Common myeloid progenitor, CD34-positive (primary cell): ENCODE results near the gene PRKCE.

Source experiments
- CTCF ChIA-PET: fragments of 350-600 bp; sonication (Branson Sonifier 250); formaldehyde crosslinking; loops from one replicate; lab custom pipeline; 2021; ENCODE audit warnings: antibody characterized with exemption; lab: Charles Lee
- POLR2A ChIA-PET: fragments of 350-600 bp; sonication (Branson Sonifier 250); formaldehyde crosslinking; loops from one replicate; lab custom pipeline; 2021; ENCODE audit warnings: antibody characterized with exemption; lab: Charles Lee
- DNase-seq, 3 donors: peaks; one replicate each; pipeline versions ENCODE4 v3.0.0 to v3.0.0-alpha.2; 2013
- H3K27ac ChIP-seq, 2 experiments: 1 replicate in 1 of 2; 2 replicates in 1 of 2; pipeline ENCODE4 v1.7.0; 2013; ENCODE audit warnings: inconsistent platforms in 2 of 2, low read length in 2 of 2, mild to moderate bottlenecking in 2 of 2, low read depth in 1 of 2, moderate library complexity in 1 of 2; ENCODE audit not compliant: severe bottlenecking in 2 of 2, insufficient read depth in 1 of 2, poor library complexity in 1 of 2
- H3K27me3 ChIP-seq, 5 experiments: replicated peaks in 2 of 5; 1 replicate in 3 of 5; 2 replicates in 2 of 5; pipeline versions ENCODE4 v1.6.1 to v1.7.0; 2013; ENCODE audit warnings: low read length in 4 of 5, mild to moderate bottlenecking in 2 of 5, moderate library complexity in 2 of 5, inconsistent platforms in 1 of 5; ENCODE audit not compliant: insufficient read depth in 5 of 5, control insufficient read depth in 4 of 5
- H3K36me3 ChIP-seq, 4 experiments: 1 replicate in 2 of 4; 2 replicates in 2 of 4; pipeline versions ENCODE4 v1.6.1 to v1.7.0; 2013; ENCODE audit warnings: low read length in 3 of 4, control low read depth in 1 of 4, mild to moderate bottlenecking in 1 of 4; ENCODE audit not compliant: control insufficient read depth in 4 of 4, insufficient read depth in 4 of 4
- H3K4me1 ChIP-seq, 4 experiments: 1 replicate in 3 of 4; 2 replicates in 1 of 4; pipeline versions ENCODE4 v1.6.1 to v1.7.1; 2013; ENCODE audit warnings: low read length in 3 of 4, mild to moderate bottlenecking in 3 of 4, control low read depth in 1 of 4, inconsistent platforms in 1 of 4, moderate library complexity in 1 of 4; ENCODE audit not compliant: control insufficient read depth in 4 of 4, insufficient read depth in 4 of 4; ENCODE audit errors: control extremely low read depth in 1 of 4
- H3K4me3 ChIP-seq, 7 experiments: 1 replicate in 4 of 7; 2 replicates in 3 of 7; pipeline versions ENCODE4 v1.5.1 to v1.7.0; 2013; ENCODE audit warnings: mild to moderate bottlenecking in 7 of 7, low read length in 6 of 7, moderate library complexity in 6 of 7, inconsistent platforms in 2 of 7, low read depth in 2 of 7, control low read depth in 1 of 7; ENCODE audit not compliant: insufficient read depth in 4 of 7, control insufficient read depth in 1 of 7; ENCODE audit errors: extremely low read depth in 1 of 7
- H3K9me3 ChIP-seq, 5 experiments: 1 replicate in 4 of 5; 2 replicates in 1 of 5; pipeline versions ENCODE4 v1.6.1 to v1.7.1; 2013; ENCODE audit warnings: low read length in 4 of 5, mild to moderate bottlenecking in 2 of 5, inconsistent platforms in 1 of 5, low read depth in 1 of 5, moderate library complexity in 1 of 5; ENCODE audit not compliant: control insufficient read depth in 4 of 5, insufficient read depth in 2 of 5; ENCODE audit errors: control extremely low read depth in 1 of 5
- WGBS: methylation state at CpG from one replicate; pipeline ENCODE4 v1.1.5; 2013; ENCODE audit not compliant: insufficient coverage; 5-methylcytosine and 5-hydroxymethylcytosine counted together

Gene PRKCE

DNA sequence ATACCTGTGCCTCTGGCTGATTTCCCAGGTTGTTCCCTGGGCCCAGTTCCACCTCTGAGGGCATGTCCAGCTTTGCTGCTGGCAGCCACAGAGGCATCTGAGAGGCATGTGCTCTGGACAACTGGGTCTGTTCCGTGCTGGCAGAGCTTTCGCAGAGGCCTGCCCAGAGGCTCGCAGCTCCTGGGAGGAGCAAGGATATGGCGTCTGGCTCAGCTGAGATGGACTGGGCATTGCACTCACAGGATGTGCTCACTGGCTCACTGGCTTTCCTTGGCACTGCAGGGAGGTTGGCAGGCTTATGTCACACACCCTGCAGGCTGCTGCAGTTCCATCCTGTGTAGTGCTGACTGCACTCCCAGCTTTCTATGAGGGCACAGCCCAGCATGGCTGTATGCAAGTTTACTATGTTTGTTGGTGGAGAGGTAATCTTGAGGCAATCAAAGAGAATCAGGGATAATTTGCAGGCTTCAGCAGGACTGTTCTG is 172.3 kb downstream of the PRKCE start:
- ChIA-PET POLR2A (no interaction called here), CTCF (interaction anchor here (1.1 to 1.5 kb wide), 2 partner anchors 9 to 114 kb away, joined by 3 read pairs; no protein-coding TSS in a partner anchor)
- no peaks in the 10 kb centered on the region for H3K9me3 ChIP-seq
- no peak for DNase-seq
- H3K4me1 ChIP-seq, result peaks cover 2 to 31% (median 16%) of the 10 kb centered on the region in 4 experiments
- no peak overlapping the region for H3K4me3 ChIP-seq
- H3K27ac ChIP-seq, result no peak overlapping the region
- 98% methylated on average over 4 of the region's 4 CpGs for WGBS
- H3K27me3 ChIP-seq, result no peaks in the 10 kb centered on the region
- H3K36me3 ChIP-seq, result no peaks in the 10 kb centered on the region

DNA sequence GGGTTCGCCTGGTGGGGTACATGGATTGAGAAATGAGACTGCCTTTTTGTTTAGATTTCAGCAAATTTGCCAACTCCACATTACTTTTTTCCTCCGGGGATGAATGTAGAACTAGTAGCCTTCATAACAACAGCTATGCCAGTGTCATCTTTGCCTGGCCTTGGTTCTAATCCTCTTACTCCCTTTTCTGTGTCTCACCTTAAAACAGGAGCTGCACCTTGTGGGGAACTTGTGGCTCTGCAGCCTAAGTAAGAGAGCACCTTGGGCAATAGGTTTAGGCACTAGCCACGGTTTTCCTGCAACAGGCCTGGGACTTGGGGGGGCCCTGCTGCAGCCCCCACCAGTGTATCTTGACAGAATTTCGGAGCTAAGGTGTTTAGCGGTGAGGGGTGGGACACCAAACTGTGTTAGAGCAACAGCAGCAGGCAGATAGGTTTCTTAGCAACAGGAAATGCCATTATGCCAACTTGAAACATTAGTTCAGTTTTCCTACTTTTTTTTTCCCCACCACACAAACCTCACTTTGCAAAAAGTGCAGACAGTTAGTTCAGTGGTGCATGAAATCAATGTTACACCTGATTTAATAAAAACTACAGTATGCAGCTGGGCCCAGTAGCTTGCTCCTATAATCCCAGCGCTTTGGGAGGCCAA is 173.7 kb downstream of the PRKCE start:
- ChIA-PET POLR2A (interaction anchor here (0.6 kb wide), 1 partner anchor 22 kb away, joined by 3 read pairs; no protein-coding TSS in a partner anchor), CTCF (interaction anchor here (1.0 to 1.5 kb wide), 4 partner anchors 8 to 186 kb away, joined by 3 to 4 read pairs (median 3); no protein-coding TSS in a partner anchor)
- Histone ChIP-seq H3K9me3 (peaks cover 0 to 5% (median 0%) of the 10 kb centered on the region in 5 experiments), H3K27ac (no peak overlapping the region), H3K4me3 (no peak overlapping the region), H3K4me1 (peaks cover 2 to 31% (median 16%) of the 10 kb centered on the region in 4 experiments), H3K36me3 (no peaks in the 10 kb centered on the region), H3K27me3 (no peaks in the 10 kb centered on the region)
- DNase-seq, result peak in 2 of 3 donors; percentile 23 to 50
- WGBS, result 48% methylated on average over 4 of the region's 6 CpGs

DNA sequence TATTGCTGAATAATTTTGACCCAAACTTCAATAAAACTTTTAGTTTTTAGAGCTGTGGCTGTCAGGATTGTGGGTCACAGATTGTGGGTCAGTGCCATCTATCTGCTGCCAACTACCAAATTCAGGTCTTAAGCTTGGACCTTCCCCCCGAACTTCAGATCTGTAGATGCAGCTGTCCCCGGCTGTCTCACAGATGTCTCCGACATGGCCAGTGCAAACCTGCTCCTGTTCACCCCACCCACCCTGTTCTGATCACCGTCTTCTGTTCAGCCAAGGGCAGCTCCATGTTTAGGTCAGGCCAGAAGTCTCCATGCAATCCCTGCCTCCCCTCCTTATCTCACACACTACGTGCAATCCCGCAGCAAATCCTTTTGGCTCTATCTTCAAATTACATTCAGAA is 175.0 kb downstream of the PRKCE start:
- H3K27ac ChIP-seq, result no peak overlapping the region
- no peaks in the 10 kb centered on the region for H3K27me3 ChIP-seq
- CTCF ChIA-PET, result interaction anchor here (0.7 to 1.5 kb wide), 2 partner anchors 21 to 62 kb away, joined by 3 read pairs; no protein-coding TSS in a partner anchor
- H3K9me3 ChIP-seq, result peaks cover 0 to 14% (median 3%) of the 10 kb centered on the region in 5 experiments
- POLR2A ChIA-PET, result no interaction called here
- H3K36me3 ChIP-seq, result no peaks in the 10 kb centered on the region
- 100% methylated on average over 6 of the region's 6 CpGs for WGBS
- peaks cover 2 to 28% (median 16%) of the 10 kb centered on the region in 4 experiments for H3K4me1 ChIP-seq
- H3K4me3 ChIP-seq, result no peak overlapping the region
- no peak for DNase-seq

DNA sequence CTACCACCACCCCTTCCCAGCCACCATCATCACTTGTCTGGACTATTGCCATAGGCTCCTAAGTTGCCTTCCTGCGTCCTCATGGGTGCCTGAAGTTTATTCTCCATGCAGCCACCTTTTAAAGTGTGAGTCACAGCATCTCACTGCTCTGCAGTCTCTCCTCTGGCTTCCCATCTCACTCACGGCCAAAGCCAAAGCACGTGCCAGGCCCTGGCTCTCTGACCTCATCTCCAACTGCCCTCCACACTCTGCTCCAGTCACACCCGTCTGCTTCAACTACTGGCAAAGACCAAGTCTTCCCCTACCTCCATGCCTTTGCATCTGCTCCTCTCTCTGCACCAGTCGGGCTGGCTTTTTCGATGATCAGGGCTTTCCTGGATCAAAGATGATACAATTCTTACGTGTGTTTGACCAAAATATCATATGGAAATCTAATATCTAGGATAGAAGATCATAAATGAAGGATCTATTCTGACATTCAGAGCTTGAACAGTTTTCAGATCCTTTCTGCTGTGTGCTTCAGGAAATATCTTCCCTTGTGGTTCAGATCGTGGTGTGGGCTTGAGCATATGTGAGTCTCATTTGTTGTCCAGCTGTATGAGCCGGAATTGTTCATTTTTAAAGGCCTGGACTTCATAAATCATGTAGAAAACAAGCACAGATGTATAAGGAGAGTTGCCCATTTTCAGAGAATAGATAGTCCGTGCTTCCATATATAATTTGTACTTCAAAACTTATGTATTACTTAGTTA is 175.6 kb downstream of the PRKCE start:
- 66% methylated on average over 4 of the region's 10 CpGs for WGBS
- ChIA-PET POLR2A (no interaction called here), CTCF (interaction anchor here (1.5 to 1.6 kb wide), 2 partner anchors 21 to 24 kb away, joined by 3 to 4 read pairs; no protein-coding TSS in a partner anchor)
- no peak overlapping the region for H3K27ac ChIP-seq
- H3K4me1 ChIP-seq, result peaks cover 2 to 24% (median 16%) of the 10 kb centered on the region in 4 experiments
- no peak overlapping the region for H3K4me3 ChIP-seq
- H3K9me3 ChIP-seq, result peaks cover 0 to 14% (median 3%) of the 10 kb centered on the region in 5 experiments
- H3K36me3 ChIP-seq, result no peaks in the 10 kb centered on the region
- DNase-seq, result peak in 1 of 3 donors; percentile 46
- no peaks in the 10 kb centered on the region for H3K27me3 ChIP-seq

DNA sequence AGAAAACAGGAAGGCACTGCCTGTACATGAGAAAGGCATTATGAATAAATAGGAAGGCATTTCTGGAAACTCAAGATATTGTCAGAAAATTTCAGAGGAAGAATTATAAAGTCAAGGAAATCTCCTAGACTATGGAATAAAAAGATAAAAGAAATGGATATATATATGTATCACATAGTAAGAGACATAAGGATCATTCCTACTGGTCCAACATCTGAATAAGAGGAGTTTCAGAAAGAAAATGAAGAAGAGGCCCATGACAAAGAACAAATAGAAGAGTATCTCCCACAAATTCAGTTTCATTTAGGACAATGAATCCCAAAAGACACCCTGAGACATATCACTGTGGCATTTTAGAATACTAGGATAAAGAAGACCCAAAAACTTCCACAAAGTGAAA is 178.8 kb downstream of the PRKCE start:
- ChIA-PET POLR2A (no interaction called here), CTCF (no interaction called here)
- Histone ChIP-seq H3K27ac (no peak overlapping the region), H3K4me1 (peaks cover under 1 to 35% (median 23%) of the 10 kb centered on the region in 4 experiments), H3K27me3 (no peaks in the 10 kb centered on the region), H3K4me3 (no peak overlapping the region), H3K9me3 (peaks cover 0 to 14% (median 3%) of the 10 kb centered on the region in 5 experiments), H3K36me3 (no peaks in the 10 kb centered on the region)
- DNase-seq, result no peak

DNA sequence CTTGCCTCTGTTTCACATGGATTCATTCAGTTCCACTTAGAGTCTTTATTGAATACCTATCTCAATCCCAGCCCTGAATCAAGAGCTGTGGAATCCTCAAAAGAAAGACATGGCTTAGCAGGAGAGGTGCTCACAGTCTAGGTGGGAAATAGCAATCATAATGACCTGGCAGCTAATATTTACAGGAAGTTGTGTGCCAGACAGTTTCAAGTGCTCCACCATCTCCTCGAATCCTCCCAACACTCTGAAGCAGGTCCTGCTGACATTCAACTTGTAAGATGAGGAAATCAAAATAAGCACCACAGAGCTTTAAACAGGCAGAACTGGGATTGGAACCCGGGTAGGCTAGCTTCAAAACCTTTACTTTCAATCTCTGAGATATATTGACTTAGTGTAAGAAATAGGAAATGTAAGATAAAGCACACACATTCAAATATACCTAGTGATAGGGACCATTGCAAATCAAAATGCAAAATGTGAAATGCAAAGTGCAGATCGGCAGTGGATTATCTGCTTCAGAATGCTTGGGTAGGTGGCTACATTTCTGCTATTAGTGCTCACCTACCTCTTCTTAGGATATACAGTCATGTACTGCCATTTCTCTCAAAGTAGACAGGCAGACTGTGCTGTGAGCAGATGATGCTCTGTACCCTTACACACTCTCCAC is 182.0 kb downstream of the PRKCE start:
- peaks cover 0 to 44% (median 12%) of the 10 kb centered on the region in 4 experiments for H3K4me1 ChIP-seq
- H3K36me3 ChIP-seq, result no peaks in the 10 kb centered on the region
- H3K27ac ChIP-seq, result peak overlapping the region in 1 of 2 experiments; percentile 10
- POLR2A ChIA-PET, result interaction anchor here (0.9 to 1.0 kb wide), 2 partner anchors 11 to 14 kb away, joined by 3 to 5 read pairs; no protein-coding TSS in a partner anchor
- H3K27me3 ChIP-seq, result no peaks in the 10 kb centered on the region
- DNase-seq, result peak in 1 of 3 donors; percentile 13
- WGBS, result 58% methylated on average over 2 of the region's 3 CpGs
- CTCF ChIA-PET, result interaction anchor here (0.7 to 1.7 kb wide), 8 partner anchors 9 to 187 kb away, joined by 3 to 5 read pairs (median 3); no protein-coding TSS in a partner anchor
- H3K9me3 ChIP-seq, result peaks cover 0 to 14% (median 3%) of the 10 kb centered on the region in 5 experiments
- H3K4me3 ChIP-seq, result no peak overlapping the region
